T-helper 2 cell treated with Interferon-gamma antibody and Interleukin-4, amounts not matched to agents 100 ng/mL and 5 ng/mL, for 36 hours (primary cell): ENCODE results near the gene DNER. TPM values are rescaled to one million over a fixed set of nuclear protein-coding genes. Genes with fewer than 3 reads are reported as not detected.
"Not testable (repeated sequence)": the region's sequence is repeated elsewhere in the genome, so short reads cannot be mapped to it uniquely, and the experiment has no call there.

Experiments
- intact Hi-C: fragments of 100-400 bp; cut with micrococcal nuclease; formaldehyde crosslinking; loops from one replicate; pipeline ENCODE4 v1.15.1; 2023
- total RNA-seq: library from RNA; stranded (reverse); gene quantifications from 2 replicates; pipeline ENCODE4 v1.2.3, GENCODE V29; 2022

Gene DNER
- total RNA-seq, 1 donor from 2014 or later: not detected

DNA sequence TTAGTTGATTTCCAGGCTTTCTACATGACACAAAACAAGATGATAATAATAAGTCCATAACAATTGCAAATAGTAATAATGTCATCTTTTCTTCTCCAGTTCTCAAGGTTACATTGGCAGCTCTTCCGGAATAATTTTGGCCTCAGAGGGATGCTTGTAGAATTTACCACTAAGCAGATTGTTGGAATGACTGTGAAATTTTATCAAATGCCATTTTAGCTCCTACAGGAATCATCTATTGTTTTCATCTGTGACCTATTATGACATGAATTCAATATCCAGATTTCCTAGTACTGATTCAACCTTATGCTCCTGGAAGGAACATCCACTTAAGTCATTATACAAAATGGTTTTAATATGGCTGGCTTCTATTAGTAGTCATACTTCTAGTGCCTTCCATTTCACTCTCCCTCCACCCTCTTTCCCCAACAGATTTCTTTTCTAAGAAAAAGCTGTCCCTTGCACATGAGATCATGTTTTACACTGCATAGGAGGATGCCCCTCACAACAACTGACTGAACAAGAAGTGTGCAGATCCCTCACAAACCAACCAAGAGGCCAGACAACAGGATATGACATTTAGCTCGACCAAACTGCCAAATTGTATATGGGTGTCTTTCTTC, 200.0 kb downstream of the DNER start:
- intact Hi-C loops: no loop called here

DNA sequence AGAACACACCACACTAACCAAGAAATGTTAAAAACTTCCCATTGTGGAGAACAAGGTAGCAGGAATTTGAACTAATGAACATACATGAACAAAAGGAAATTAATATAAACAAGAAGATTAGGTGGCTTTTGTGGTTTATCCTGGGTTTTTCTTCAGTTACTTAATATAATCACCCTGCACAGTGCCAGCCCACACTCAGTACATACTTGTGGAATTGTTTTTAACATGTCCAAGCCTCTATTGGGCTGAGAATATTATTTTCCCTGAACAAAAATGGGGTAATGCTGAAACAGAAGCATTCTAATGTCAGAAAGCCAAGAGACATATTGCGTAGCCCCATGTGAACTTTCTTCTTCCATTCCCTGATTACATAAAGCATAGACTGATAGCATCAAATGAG, 202.8 kb downstream of the DNER start:
- intact Hi-C loops: no loop called here

DNA sequence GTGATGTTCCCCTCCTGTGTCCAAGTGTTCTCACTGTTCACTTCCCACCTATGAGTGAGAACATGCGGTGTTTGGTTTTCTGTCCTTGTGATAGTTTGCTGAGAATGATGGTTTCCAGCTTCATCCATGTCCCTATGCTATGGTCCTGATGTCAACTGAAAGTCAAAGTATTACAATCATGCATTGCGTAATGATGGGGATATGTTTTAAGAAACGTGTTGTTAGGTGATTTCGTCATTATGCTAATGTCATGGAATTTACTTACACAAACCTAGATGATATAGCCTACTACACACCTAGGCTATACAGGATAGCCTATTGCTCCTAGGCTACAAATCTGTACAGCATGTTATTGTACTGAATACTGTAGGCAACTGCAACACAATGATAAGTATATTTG, 207.7 kb downstream of the DNER start:
- intact Hi-C loops: not testable (repeated sequence)

DNA sequence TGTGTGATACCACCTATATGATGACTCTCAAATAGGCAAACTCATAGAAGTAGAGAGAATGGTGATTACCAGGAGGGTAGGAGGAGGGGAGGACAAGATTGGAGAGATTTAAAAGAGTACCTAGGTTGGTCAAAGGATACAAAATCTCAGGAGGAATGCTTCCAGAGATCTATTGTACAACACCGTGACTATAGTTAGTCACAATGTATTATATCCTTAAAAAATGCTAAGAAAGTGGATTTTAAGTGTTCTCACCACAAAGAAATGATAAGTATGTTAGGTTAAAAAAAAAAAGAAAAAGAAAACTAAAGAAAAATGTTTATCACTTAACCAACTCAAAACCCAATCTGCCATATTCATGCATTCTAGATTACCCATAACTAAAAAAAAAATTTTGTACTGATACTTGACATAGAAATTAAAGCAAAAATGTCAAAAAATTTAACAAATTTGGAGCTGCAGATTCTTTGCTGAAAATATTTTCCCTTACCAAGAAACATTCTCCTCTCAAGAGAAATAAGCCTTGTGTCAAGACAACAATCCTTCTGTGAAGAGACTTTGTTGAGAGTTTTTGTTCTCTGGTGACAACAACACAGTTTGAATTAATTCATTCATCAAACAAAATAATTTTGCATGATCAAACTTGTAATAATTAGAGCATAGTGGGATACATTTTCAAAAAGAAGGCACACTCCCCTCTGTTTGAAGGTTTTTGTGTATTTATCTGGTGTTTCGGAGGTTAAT, 213.1 kb downstream of the DNER start:
- intact Hi-C loops: no loop called here

DNA sequence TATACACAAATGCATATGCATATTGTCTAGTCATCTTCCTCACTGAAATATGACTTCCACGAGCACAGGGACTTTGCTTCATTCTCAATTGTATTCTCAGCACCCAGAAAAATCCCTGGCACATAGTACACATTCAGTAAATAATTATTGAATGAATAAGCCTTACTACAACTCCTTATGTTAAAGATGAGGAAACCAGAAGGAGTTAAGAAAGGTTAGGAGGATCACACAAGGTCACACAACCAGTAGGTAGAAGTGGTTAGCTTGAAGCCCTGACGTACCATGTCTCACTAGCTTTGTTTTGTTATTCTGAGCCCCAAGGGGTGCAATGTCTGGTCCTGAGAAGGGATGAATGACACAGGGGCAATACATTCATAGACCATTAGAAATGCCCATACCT, 222.3 kb downstream of the DNER start:
- intact Hi-C loops: no loop called here

DNA sequence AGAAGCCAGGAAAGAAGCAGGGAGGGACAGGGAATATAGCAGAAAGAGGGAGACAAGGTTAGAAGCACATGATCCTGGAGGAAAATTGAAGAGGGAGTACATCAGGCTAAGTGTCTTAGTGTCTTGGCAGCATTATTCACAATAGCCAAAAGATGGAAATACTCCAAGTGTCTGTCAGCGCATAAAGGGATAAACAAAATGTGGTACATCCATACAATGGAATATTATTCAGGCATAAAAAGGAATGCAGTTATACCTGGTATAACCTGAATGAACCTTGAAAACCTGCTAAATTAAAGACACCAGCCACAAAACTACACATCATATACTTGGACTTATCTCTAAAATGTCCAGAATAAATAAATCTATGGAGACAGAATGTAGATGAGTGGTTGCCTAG, 224.2 kb downstream of the DNER start:
- intact Hi-C loops: no loop called here

DNA sequence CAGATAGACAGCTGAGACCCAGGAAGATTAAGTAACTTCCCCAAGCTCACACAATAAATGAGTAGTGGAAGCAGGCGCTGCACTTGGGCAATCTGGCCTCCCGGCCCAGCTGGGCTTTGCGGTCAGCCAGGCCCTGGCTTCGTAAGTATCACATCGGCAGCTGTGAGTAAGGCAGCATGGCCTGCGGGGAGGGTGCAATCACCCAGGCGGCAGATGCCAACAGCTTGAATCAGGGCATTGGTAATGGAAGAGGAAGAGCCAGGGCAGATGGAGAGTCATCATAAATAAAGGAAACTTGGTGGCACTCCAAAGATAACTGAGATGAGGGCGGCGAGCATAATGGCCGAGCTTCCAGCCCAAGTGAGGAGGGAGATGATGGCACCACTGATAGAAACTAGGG, 225.3 kb downstream of the DNER start:
- intact Hi-C loops: no loop called here

DNA sequence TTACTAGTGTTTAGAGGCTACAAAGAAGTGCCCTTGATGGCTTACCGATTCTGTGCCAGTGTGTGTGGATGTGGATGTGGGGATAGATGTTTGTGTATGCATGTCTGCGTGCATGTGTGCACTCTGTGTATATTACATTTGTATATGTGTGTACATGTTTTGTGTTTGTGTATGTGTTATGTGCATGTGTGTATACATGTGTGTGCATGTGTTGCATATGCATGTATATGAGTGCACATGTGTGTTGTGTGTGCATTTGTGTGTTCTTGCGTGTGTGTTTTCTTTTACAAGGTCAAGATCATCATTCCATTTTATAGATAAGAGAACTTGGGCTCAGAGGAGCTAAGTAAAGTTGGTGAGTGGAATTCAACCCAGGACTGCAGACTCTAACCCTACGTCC, 226.1 kb downstream of the DNER start:
- intact Hi-C loops: no loop called here

DNA sequence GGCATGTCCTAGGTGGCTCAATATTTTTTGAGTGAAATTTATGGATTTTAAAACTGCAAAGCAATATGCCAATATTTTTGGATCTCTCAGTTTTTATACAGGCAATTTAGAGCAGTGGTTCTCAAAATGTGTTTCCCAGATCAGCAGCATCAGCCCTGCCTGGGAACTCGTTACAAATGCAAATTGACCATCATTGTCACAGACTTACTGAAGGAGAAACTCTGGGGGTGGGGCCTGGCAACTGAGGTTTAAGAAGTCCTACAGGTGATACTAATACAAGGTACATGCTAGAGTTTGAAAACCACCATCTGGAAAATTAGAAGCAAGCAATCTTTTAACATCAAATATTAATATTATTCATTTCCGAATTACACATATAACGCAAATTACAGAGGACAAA, 227.7 kb downstream of the DNER start:
- intact Hi-C loops: no loop called here

DNA sequence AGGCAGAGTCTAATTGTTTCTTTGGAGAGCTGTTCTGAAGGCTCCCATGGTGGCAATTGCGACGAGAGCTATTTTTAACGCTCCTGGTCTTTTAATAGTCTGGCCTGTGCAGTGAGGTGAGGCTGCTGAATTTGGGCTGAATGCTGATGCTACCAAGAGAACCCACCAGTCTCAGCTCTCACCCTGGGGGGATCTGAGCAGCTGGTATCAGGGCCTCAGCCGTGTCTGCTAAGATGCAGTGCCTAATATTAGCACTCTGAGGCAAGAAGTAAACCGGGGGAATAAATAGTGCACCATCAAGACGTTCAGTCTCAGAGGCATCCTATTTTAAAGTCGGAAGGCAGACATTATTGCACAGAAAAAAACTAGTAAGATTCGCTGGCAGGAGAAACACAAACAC, 228.5 kb downstream of the DNER start:
- intact Hi-C loops: no loop called here

DNA sequence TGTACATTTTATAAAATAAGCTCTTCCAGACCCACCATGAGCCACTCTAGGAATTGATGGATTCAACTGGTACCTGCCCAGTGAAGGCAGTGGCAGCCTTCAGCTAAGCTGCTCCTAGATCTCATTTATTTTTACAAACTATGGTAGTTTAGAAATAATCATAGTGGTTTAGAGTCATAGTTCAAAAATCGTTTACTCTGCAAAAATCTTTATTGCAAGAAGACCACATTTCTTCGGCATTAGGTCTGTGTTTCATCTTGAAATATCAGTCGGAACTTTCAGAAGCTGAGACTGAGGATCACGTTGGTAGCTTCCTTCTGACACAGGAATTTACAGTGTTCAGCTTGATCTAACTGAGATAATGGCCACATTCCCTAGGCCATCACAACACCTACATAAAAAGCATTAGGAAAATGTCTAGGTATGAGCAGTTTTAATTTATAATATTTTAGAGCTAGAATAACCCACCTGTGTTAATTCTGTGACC, 237.0 kb downstream of the DNER start:
- intact Hi-C loops: no loop called here

DNA sequence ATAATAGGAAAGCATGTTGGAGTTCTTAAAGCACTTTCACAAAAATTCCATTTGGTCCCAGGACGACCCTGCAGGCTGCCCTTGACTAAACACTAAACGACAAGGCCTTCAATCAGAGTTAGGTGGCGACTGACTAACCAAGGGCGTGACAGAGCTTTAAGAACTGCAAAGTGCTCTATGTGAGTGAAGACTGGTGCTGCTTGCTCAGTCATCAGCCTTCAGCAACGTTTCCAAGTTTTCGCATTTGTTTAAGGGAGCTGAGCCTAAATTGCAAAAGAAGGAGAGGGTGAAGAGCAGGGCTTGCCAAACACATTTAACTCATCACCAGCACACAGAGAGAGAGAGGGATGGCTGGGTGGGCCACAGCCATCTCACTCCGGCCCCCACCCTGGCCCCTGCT, 238.6 kb downstream of the DNER start:
- intact Hi-C loops: no loop called here

DNA sequence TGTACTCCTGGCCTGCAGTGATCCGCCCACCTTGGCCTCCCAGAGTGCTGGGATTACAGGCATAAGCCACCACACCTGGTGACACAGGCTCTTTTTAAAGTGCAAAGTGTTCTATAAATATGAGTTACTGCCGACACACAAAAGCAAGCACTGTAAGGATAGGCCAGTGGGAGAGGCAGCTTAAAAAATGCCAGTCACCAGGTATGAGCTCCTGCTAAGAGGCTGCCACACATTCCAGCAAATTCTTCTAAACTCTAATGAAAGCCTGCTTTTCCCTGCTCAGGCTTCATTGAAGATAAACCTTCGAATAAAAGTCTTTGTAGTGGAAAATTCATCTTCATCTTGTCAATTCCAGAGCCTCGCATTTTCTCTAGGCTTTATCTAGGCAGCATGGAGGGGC, 240.2 kb downstream of the DNER start:
- intact Hi-C loops: no loop called here

DNA sequence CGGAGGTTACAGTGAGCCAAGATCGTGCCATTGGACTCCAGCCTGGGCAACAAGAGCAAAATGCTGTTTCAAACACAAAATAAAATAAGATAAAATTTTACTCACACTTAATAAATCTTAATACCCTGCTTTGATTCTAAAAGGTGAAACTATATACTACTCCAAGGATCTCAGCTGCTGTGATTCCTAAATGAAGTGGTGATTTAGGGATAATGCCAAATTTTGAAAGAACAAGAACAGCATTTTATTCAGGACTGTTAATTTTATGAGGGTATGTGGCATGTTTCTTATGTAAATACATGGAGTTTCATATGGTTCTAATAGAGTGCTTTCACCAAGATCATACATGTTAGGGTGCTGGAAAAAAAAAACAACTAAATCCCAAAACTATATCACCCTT, 243.6 kb downstream of the DNER start:
- intact Hi-C loops: no loop called here

DNA sequence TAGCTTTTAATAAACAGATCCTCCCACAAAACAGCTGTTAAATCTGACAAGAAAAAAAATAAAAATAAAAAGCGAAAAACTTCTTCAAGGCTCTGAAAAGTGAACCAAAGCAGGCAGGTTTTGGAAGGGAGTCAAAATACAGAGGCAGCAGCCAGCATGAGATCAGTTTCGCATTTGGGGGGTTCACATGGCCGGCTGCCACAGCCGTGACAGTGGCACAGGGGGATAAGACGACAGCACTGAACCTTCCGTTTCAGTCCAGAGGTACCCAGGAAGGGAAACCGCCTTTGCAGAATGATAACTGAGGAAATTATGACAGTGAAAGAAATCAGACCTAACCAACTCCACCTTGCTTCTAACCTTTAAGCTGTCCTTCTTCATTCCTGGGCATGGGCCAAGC, 246.6 kb downstream of the DNER start:
- intact Hi-C loops: no loop called here

DNA sequence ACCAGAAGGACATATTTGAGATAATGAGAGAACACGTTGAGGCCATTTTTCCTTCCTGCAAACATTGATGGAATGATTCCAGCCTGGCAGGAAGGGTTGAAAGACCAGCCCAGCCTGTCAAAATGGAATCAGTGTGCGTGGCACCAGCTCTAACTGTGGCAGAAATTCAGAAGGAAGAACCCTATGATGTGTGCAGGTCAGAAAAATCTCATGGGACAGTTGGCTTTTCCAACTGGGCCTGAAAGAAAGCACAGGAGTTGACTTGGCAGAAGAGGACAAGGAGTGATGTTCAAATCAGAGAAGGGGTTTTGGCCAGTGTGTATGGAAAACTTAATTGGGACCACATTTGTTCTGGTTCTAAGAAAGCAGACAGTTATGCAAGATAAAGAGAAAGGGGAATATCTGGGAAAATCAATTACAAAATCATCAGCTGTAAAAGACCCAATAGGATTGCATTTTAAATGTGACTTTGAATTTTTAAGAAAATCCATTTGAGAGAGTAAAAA, 250.5 kb downstream of the DNER start:
- intact Hi-C loops: no loop called here

DNA sequence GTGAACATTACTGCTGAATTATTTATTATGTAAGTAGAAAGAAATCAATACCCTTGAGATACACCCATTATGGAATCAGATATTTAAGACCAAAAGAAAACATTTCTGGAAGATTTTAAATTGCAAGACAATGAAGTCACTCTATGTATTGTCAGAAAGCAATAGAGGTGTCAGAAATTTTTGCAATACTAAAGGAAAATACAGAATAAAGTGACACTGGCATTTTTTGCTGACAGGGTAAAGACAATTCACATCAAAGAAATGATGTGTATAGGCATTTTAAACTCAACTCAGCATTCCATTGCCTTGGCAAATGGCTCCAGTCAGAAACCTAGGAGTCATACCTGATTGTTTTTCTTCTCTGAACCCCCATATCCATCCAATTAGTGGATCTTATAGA, 252.2 kb downstream of the DNER start:
- intact Hi-C loops: no loop called here

DNA sequence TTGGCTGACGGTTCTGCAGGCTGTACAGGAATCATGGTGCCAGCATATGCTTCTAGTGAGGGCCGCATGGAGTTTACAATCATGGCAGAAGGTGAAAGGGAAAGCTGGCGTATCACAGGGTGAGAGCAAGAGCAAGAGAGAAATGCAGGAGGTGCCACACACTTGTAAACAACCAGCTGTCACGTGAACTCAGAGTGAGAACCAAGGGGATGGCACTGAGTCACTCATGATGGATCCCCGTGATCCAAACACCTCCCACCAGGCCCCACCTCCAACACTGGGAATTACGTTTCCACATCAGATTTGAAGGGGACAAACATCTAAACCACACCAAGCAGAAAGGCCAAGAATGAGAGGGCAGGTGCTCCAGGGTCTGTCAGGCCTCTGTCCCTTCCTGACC, 258.3 kb downstream of the DNER start:
- intact Hi-C loops: no loop called here

DNA sequence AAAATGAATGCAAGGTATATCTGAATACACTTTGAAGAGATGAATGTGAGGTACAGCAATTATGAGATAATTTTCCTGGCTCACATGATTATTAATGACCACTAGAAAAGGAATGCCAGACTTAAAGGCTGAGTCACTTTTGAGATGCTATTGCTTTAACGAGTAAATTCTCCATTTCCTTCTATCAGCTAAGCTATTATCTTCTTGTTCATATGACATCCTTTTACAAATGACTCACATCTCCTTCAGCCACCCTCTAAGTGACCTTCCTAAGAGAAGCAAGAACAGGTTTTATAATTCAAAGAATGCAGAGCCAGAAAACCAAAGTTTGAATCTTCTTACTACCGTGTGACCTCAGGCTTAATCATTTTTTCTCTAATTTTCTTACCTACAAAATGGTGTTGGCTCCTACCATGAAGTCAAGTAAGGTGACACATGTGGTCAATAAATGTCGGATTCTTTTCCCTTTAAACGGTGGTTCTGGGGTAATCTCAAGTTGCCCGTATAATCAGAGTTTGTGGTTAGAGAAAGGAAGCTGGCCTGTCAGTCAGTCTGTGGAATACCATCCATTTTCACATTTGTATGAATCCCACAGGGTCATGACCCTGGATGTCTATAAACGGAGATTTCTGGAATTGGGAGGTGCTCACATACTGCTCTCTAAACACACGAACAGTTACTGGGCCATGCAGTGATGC, 259.3 kb downstream of the DNER start:
- intact Hi-C loops: no loop called here

DNA sequence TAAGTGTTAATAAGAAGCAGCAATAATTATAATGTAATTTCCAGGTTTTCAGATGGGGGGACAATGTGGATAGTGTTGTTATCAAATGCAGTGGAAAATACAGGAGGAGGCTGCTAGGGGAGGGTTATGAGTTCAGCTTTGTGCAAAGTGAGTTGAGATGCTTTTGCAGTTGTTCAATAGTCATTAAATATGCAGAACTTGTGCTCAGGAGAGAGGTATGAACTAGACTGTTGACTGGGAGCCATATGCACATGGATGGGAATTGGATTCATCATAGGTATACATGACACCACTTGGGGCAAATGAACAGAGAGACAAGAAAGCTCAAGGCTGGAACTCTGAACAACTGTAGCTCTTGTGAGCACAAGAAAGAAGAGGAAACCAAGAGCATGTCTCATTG, 261.1 kb downstream of the DNER start:
- intact Hi-C loops: no loop called here

DNA sequence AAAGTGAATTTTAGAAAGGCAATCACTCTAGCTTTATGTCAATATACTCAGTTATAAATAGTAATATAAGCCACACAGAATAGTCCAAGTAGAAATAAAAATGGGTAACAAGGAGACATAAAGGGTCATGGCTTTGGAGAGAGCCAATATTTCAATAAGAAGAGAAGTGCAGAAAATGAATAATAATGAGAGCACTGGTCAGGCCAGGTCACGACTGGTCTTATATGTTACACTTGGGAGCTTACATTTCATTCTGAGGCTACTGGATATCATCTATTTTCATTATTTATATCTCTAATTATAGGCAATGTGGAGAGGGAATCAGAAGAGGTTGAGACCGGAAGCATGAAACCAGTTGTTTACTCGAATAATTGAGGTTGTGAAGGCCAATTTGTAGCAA, 262.5 kb downstream of the DNER start:
- intact Hi-C loops: no loop called here

DNA sequence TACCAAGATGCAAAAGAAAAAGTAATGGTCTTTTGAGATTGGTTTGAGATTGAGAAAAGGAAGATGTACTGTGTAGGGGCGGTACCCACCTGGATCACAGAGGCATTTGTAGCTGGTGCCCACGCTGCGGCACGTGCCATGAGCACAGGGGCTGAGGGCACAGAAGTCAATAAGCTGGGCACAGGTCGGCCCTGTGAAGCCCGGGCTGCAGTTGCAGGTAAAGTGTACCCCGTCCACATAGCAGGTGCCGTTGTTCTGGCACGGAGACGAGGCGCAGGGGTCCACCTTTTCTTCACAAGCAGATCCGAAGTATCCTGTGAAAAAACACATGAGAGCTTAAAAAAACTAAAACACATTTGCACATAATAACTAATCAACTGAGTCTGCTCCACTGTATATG, 267.1 kb downstream of the DNER start:
- intact Hi-C loops: no loop called here
